GM19351 (cell line): ENCODE data around the gene COQ10A.

Source experiments
- ATAC-seq: cut with Tn5 transposase; IDR thresholded peaks from one replicate; pipeline ENCODE4 v1.9.1; 2021; ENCODE audit warnings: mild to moderate bottlenecking, moderate library complexity; ENCODE audit not compliant: unreplicated experiment

Gene COQ10A

DNA sequence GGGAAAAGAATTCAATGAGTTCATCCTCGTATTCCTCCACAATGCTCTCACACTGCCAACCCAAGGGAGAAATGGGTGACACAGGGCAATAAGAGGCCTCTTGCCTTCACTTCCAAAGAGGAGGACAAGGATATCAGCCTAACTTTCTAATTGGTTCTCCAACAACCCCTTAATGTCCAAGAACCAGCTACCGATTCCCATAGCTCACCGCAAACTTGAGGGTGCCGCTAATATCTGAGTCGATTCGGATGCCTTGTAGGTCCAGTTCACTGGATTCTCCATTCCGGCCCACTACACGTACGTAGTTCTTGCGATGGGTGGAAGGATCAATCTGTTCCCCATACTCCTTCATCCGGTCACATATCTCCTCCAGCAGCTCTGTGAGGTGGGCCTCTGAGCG is 44.3 kb downstream of the COQ10A start:
- ATAC-seq = no peak

DNA sequence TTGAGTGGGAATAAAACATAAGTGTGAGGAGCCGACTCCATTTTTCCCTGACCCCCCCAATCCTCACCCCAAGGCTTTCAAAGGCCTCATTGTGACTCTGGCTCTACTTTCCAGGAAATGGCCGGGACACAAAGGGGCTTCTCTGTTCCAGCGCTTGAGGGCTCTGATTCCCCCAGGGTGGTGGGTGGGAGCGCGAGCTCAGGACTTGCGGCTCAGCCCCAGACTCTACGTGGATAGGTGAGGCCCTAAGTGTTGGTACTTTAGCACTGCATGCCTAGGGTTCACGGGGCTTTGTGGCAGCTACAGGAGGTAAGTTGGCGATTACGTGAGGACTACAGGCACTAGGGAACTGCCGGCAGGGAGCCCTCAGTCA is 48.5 kb downstream of the COQ10A start:
- ATAC-seq = no peak

DNA sequence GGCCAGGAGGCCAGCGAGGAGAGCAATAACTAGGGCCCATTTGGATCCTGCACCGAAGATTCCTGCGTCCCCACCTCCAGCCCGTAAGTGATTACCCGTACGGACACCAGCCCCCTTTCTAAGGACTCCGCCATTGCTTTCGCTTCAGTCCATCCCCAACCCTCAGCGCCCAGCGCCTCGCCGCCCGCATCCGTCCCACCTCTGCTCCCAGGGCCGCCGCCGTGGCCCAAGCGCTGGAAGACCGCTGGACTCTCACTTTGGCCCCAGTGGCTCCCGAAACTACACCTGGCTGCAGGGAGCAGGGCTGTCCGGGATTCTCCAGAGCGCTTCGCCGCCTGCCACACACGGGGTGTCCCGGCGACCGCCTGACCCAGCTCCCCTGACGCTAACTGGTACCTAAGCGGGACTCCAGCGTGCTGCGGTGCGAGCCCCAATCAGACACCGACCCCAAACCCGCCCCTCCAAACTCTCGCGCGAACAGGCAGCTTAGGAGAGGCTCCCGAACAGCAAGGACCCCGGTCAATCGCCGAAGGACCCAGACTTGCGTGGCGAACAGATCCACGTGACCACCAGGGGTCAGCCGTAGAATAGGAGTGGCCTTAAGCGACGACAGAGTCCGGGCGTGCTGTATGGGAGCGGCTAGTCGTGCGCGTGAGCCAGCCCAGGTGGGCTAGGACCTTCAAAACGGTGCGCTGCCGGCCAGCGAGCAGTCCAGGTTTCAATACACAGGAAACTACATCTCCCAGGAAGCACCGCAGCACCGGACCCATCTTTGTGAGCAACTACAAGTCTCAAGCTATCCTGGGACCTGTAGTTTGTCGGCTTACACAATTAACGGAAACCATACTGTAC is 49.1 kb downstream of the COQ10A start, which contains the start of gene CNPY2:
Gene CNPY2, minus strand, starts transcription at position 367 of the 852 bp plus-strand sequence. CDS start 771 bp downstream, outside the sequence.
- ATAC-seq = peak; percentile 88

DNA sequence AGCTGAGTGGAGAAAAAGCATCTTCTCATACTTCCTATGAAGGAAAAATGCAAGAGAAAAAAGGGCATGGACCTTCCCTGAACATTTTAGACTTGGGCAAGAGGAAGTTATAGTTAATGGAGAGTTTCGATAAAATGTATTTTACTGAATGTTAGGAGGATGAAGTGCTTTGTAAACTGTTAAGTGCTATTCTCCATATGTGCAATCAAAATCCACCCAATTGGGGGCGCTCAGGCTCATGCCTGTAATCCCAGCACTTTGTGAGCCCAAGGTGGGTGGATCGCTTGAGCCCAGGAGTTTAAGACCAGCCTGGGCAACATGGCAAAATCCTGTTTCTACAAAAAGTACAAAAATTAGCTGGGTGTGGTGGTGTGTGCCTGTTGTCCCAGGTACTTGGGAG is 50.9 kb downstream of the COQ10A start:
- no peak for ATAC-seq
